HG02884 (cell line): Measurements from ENCODE around the gene KCTD5.
"Not testable (repeated sequence)": the region's sequence is repeated elsewhere in the genome, so short reads cannot be mapped to it uniquely, and the experiment has no call there.

Experiments
- ATAC-seq: cut with Tn5 transposase; IDR thresholded peaks from one replicate; pipeline ENCODE4 v1.9.1; 2021; ENCODE audit warnings: mild to moderate bottlenecking, moderate library complexity; ENCODE audit not compliant: unreplicated experiment

The KCTD5 gene

GRCh38 chr16:2696601-2697250 lies 14.4 kb downstream of the KCTD5 start:
- not testable (repeated sequence) for ATAC-seq

- ATAC-seq: no peak
Observed at GRCh38 chr16:2697401-2697948, 15.2 kb downstream of the KCTD5 start.

GRCh38 chr16:2698103-2698870 lies 16.0 kb downstream of the KCTD5 start:
- no peak for ATAC-seq

GRCh38 chr16:2698965-2699750 lies 16.8 kb downstream of the KCTD5 start:
- ATAC-seq: no peak

GRCh38 chr16:2699791-2700600 lies 17.7 kb downstream of the KCTD5 start:
- no peak for ATAC-seq

GRCh38 chr16:2700786-2701185 lies 18.5 kb downstream of the KCTD5 start:
- no peak for ATAC-seq

GRCh38 chr16:2701272-2701671 lies 18.9 kb downstream of the KCTD5 start:
- no peak for ATAC-seq

GRCh38 chr16:2701713-2702437 lies 19.6 kb downstream of the KCTD5 start:
- no peak for ATAC-seq

- ATAC-seq: no peak
Observed at GRCh38 chr16:2702438-2702825, 20.1 kb downstream of the KCTD5 start.

GRCh38 chr16:2702871-2703745 lies 20.8 kb downstream of the KCTD5 start:
- ATAC-seq: no peak

- ATAC-seq: no peak
Observed at GRCh38 chr16:2704166-2704982, 22.1 kb downstream of the KCTD5 start.

- ATAC-seq: no peak
Observed at GRCh38 chr16:2704983-2705275, 22.6 kb downstream of the KCTD5 start.

GRCh38 chr16:2705351-2705750 lies 23.0 kb downstream of the KCTD5 start:
- ATAC-seq: no peak

- ATAC-seq: no peak
Observed at GRCh38 chr16:2706085-2706484, 23.8 kb downstream of the KCTD5 start.

- no peak for ATAC-seq
Observed at GRCh38 chr16:2706611-2707311, 24.4 kb downstream of the KCTD5 start.

- ATAC-seq: no peak
Observed at GRCh38 chr16:2707368-2708289, 25.3 kb downstream of the KCTD5 start.

GRCh38 chr16:2708290-2708639 lies 25.9 kb downstream of the KCTD5 start:
- ATAC-seq: no peak
